OCI-LY7 (cell line): ENCODE results near the gene IGLL5. TPM values are rescaled to one million over a fixed set of nuclear protein-coding genes. Genes with fewer than 3 reads are reported as not detected.

Experiments used
- BruUV-seq: library from RNA; stranded (reverse); fragments of 400-500 nt; replicated peaks from 2 replicates; lab custom pipeline; 2021; lab: Mats Ljungman, UMichigan
- CTCF ChIA-PET: fragments of 300-600 bp; sonication (Branson Sonifier 250); formaldehyde crosslinking; loops from one replicate; lab custom pipeline; 2022; ENCODE audit warnings: antibody characterized with exemption; ENCODE audit not compliant: unreplicated experiment; lab: Charles Lee
- POLR2A ChIA-PET: fragments of 300-600 bp; sonication (Branson Sonifier 250); formaldehyde crosslinking; loops from one replicate; lab custom pipeline; 2022; ENCODE audit warnings: antibody characterized with exemption; lab: Charles Lee
- DNase-seq: peaks from one replicate; pipeline ENCODE4 v3.0.0-alpha.2; 2015; ENCODE audit warnings: low spot score
- H2AFZ ChIP-seq: fragments of 200-600 bp; sonication (generic), shearing (Covaris generic); 2 replicates; pipeline ENCODE4 v1.6.1; 2014; ENCODE audit warnings: mild to moderate bottlenecking, antibody characterized with exemption, low read length, moderate library complexity
- H3K27ac ChIP-seq: fragments of 200-600 bp; sonication (generic); 2 replicates; pipeline ENCODE4 v1.5.1; 2014; ENCODE audit warnings: mixed run types, low read depth, mild to moderate bottlenecking, moderate library complexity, low read length, inconsistent platforms; ENCODE audit not compliant: poor library complexity, severe bottlenecking
- H3K36me3 ChIP-seq: fragments of 200-600 bp; sonication (generic); 2 replicates; pipeline ENCODE4 v1.6.1; 2014; ENCODE audit warnings: mild to moderate bottlenecking, antibody characterized with exemption, low read length, moderate library complexity, mixed read lengths; ENCODE audit not compliant: insufficient read depth
- H3K4me1 ChIP-seq: fragments of 200-600 bp; sonication (generic); 2 replicates; pipeline ENCODE4 v1.5.1; 2014; ENCODE audit warnings: mild to moderate bottlenecking, low read length; ENCODE audit not compliant: insufficient read depth, poor library complexity, severe bottlenecking
- H3K4me2 ChIP-seq: fragments of 200-600 bp; sonication (generic); 2 replicates; pipeline ENCODE4 v1.6.1; 2014; ENCODE audit warnings: mild to moderate bottlenecking, low read length
- H3K4me3 ChIP-seq: fragments of 200-600 bp; sonication (generic); 2 replicates; pipeline ENCODE4 v1.5.1; 2014; ENCODE audit warnings: mild to moderate bottlenecking, low read depth, low read length; ENCODE audit not compliant: poor library complexity, severe bottlenecking
- H3K79me2 ChIP-seq: fragments of 200-600 bp; sonication (generic); 2 replicates; pipeline ENCODE4 v1.6.1; 2016; ENCODE audit warnings: low read depth, mild to moderate bottlenecking, low read length, moderate library complexity, mixed read lengths; ENCODE audit not compliant: insufficient read depth
- H3K9me2 ChIP-seq: fragments of 200-600 bp; sonication (generic); 2 replicates; pipeline ENCODE4 v1.6.1; 2016; ENCODE audit warnings: mild to moderate bottlenecking, low read length, mixed read lengths; ENCODE audit not compliant: insufficient read depth
- H3K9me3 ChIP-seq: fragments of 200-600 bp; sonication (generic); 2 replicates; pipeline ENCODE4 v1.6.1; 2014; ENCODE audit warnings: mild to moderate bottlenecking, mixed run types, low read length, mixed read lengths
- H4K20me1 ChIP-seq: fragments of 200-600 bp; sonication (generic); 2 replicates; pipeline ENCODE4 v1.6.1; 2014; ENCODE audit warnings: mild to moderate bottlenecking, antibody characterized with exemption, low read length, moderate library complexity, mixed read lengths; ENCODE audit not compliant: insufficient read depth
- EZH2phosphoT487 ChIP-seq: fragments of 200-600 bp; sonication (generic); IDR thresholded peaks from 2 replicates; pipeline ENCODE4 v1.6.1; 2018; ENCODE audit warnings: low read depth, borderline replicate concordance, mild to moderate bottlenecking, mixed run types, antibody characterized with exemption, low read length, moderate library complexity, mixed read lengths
- intact Hi-C: fragments of 100-400 bp; cut with micrococcal nuclease; formaldehyde crosslinking; loops from one replicate; pipeline ENCODE4 v1.10.0; 2022; ENCODE audit not compliant: unreplicated experiment
- total RNA-seq, 2 experiments: library from RNA; depleted of rRNA in 1 of 2; stranded (reverse); fragments of >200 nt in 1 of 2; shearing (Covaris generic) in 1 of 2; gene quantifications; 2 replicates each; pipeline ENCODE4 v1.2.3, GENCODE V29; 2014 to 2022
- TF ChIP-seq, protein P1 (sequence below): fragments of 200-600 bp; sonication (generic); conservative IDR thresholded peaks from 2 replicates; pipeline ENCODE4 v1.5.1; 2014; ENCODE audit warnings: mild to moderate bottlenecking, antibody characterized with exemption, low read length, moderate library complexity, mixed read lengths

IGLL5 gene
- total RNA-seq, 2 experiments from 2014 or later: 219 to 364 TPM

DNA sequence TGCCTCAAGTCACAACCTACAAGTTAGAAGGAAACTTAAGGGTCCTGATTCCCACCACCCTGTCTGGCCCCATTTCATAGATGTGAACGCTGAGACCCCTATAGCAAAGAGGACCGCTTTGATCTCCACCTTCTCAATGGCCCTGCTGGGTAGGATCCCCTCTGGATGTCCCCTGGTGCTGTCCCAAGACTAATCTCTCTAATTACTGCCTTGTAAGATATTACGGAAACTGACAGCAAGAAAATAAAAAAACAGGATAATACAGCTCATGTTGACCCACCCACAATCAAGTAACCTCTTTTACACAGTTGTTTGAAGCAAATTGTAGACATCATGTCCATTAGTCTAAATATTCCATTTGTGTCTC, 20.9 kb downstream of the IGLL5 start:
- Histone ChIP-seq H4K20me1 (no peaks in the 10 kb centered on the region; the same call in 1 of the 2 replicates), H3K4me3 (no peak overlapping the region), H3K27ac (peak overlapping the region; percentile 3), H3K4me1 (peaks cover 47% of the 10 kb centered on the region), H3K4me2 (no peak overlapping the region), H2AFZ (no peak overlapping the region), H3K79me2 (no peaks in the 10 kb centered on the region), H3K9me3 (no peaks in the 10 kb centered on the region), H3K9me2 (no peaks in the 10 kb centered on the region), H3K36me3 (peaks cover 10% of the 10 kb centered on the region; the same call in 1 of the 2 replicates)
- BruUV-seq: no TSS peak
- DNase-seq: no peak
- TF ChIP-seq, protein P1, sequence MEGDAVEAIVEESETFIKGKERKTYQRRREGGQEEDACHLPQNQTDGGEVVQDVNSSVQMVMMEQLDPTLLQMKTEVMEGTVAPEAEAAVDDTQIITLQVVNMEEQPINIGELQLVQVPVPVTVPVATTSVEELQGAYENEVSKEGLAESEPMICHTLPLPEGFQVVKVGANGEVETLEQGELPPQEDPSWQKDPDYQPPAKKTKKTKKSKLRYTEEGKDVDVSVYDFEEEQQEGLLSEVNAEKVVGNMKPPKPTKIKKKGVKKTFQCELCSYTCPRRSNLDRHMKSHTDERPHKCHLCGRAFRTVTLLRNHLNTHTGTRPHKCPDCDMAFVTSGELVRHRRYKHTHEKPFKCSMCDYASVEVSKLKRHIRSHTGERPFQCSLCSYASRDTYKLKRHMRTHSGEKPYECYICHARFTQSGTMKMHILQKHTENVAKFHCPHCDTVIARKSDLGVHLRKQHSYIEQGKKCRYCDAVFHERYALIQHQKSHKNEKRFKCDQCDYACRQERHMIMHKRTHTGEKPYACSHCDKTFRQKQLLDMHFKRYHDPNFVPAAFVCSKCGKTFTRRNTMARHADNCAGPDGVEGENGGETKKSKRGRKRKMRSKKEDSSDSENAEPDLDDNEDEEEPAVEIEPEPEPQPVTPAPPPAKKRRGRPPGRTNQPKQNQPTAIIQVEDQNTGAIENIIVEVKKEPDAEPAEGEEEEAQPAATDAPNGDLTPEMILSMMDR: no peak
- TF ChIP-seq EZH2phosphoT487: no peak
- ChIA-PET CTCF (no interaction called here), POLR2A (interaction anchor here (1.2 kb wide), 1 partner anchor 21 kb away, joined by 3 read pairs; no protein-coding TSS in a partner anchor)
- intact Hi-C loops: no loop called here

DNA sequence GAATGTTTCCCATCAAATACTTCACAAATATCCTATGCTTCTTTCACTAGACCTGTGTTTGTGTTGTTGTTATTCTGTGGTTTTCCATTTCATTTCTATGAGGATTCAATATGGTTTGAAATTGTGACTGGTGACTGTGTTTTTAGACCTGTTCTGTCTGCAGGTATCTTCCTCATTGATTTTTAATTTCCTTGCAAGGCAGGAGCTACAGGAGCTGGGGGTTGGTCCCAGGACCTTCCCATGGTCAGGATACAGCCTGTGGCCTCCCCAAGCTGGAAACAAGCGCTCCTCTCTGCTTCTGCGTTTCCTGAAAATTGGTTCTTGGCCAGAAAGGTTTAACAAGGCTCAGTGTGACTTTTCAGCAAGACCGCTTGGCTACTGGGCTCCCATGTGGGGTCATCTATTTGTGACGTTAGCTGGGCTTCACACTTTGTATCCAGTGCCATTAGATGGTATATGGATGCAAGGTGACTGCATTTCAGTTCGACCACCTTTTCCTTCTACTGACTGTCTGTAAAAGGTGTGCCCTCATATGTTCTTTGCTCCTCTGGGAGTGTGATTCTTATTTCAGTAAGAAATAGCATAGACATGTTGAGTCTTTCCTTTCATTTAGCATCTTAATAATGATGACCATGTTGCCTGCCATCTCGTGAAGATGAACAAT, 21.5 kb downstream of the IGLL5 start:
- no peak for DNase-seq
- TF ChIP-seq, protein P1: no peak
- no peak for TF ChIP-seq EZH2phosphoT487
- no TSS peak for BruUV-seq
- Histone ChIP-seq H3K4me2 (no peak overlapping the region), H3K4me3 (no peak overlapping the region), H4K20me1 (no peaks in the 10 kb centered on the region), H3K4me1 (peaks cover 47% of the 10 kb centered on the region), H3K36me3 (peaks cover 10% of the 10 kb centered on the region; the same call in 1 of the 2 replicates), H3K9me3 (no peaks in the 10 kb centered on the region), H3K9me2 (no peaks in the 10 kb centered on the region), H3K27ac (no peak overlapping the region), H2AFZ (no peak overlapping the region), H3K79me2 (no peaks in the 10 kb centered on the region)
- ChIA-PET POLR2A (interaction anchor here (0.6 to 1.2 kb wide), 2 partner anchors 11 to 21 kb away, joined by 3 read pairs; no protein-coding TSS in a partner anchor), CTCF (no interaction called here)
- intact Hi-C loops: no loop called here
